SK-N-SH treated with all-trans-retinoic acid at 6 μM for 48 hours (cell line): Measurements from ENCODE around the gene GNAT2.

Experiments
- CSDC2 ChIP-seq: fragments of 250-450 bp; sonication (Bioruptor Pico); IDR thresholded peaks from 2 replicates; pipeline ENCODE4 v1.5.0; 2020; ENCODE audit warnings: mild to moderate bottlenecking, moderate library complexity
- OSR1 ChIP-seq: fragments of 250-450 bp; sonication (Bioruptor Pico); IDR thresholded peaks from 2 replicates; pipeline ENCODE4 v1.8.0; 2022; ENCODE audit warnings: moderate library complexity, mild to moderate bottlenecking, inconsistent platforms
- PATZ1 ChIP-seq: fragments of 250-450 bp; sonication (Bioruptor Pico); IDR thresholded peaks from 2 replicates; pipeline ENCODE4 v1.8.0; 2020; ENCODE audit warnings: mild to moderate bottlenecking, moderate library complexity, borderline replicate concordance
- RARB ChIP-seq: fragments of 250-450 bp; sonication (Bioruptor Pico); IDR thresholded peaks from 2 replicates; pipeline ENCODE4 v1.8.0; 2021; ENCODE audit warnings: mild to moderate bottlenecking, moderate library complexity
- SNAI2 ChIP-seq: fragments of 250-450 bp; sonication (Bioruptor Pico); IDR thresholded peaks from 2 replicates; pipeline ENCODE4 v1.5.0; 2020; ENCODE audit warnings: mild to moderate bottlenecking, moderate library complexity
- TOX ChIP-seq: fragments of 250-450 bp; sonication (Bioruptor Pico); IDR thresholded peaks from 2 replicates; pipeline ENCODE4 v1.8.0; 2021; ENCODE audit warnings: mild to moderate bottlenecking, moderate library complexity, borderline replicate concordance
- ZFP3 ChIP-seq: fragments of 250-450 bp; sonication (Bioruptor Pico); IDR thresholded peaks from 2 replicates; pipeline ENCODE4 v1.5.0; 2020; ENCODE audit warnings: mild to moderate bottlenecking, moderate library complexity
- ZFP30 ChIP-seq: fragments of 450-650 bp; formaldehyde crosslinking; IDR thresholded peaks from 2 replicates; pipeline ENCODE4 v1.5.0; 2022; ENCODE audit warnings: mild to moderate bottlenecking, moderate library complexity
- ZNF565 ChIP-seq: fragments of 450-650 bp; formaldehyde crosslinking; conservative IDR thresholded peaks from 2 replicates; pipeline ENCODE4 v1.5.0; 2020; ENCODE audit warnings: low read depth, mild to moderate bottlenecking, moderate library complexity
- ZNF70 ChIP-seq: fragments of 450-650 bp; formaldehyde crosslinking; IDR thresholded peaks from 2 replicates; pipeline ENCODE4 v1.5.0; 2020; ENCODE audit warnings: mild to moderate bottlenecking, moderate library complexity
- ZNF8 ChIP-seq: fragments of 450-650 bp; formaldehyde crosslinking; IDR thresholded peaks from 2 replicates; pipeline ENCODE4 v1.5.0; 2020; ENCODE audit warnings: mild to moderate bottlenecking, moderate library complexity
- TF ChIP-seq, protein P1 (sequence below): fragments of 250-450 bp; sonication (Bioruptor Pico); IDR thresholded peaks from 2 replicates; pipeline ENCODE4 v1.5.1; 2020; ENCODE audit warnings: low read depth, mild to moderate bottlenecking, moderate library complexity

DNA sequence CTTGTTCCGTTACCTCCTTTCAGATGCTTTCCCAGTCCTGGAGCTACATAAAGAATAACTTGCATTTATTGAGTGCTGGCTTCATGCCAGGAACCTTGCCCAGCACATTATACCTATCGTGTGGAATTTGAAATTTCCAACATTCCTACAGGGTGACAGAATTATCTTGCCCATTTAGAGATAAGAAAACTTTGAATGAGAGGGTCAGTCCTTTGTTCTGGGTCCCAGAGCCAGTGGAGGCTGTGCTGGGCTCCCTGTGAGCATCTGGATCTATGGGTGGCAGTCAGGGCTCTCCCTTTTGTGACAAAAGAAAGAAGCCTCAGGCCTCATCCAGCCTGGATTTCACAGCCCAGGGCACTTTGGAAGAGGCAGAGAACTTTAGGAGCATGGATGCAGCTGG lies 39.7 kb upstream of the GNAT2 start:
- TF ChIP-seq SNAI2 (CRISPR knock-in tag) (no peak), ZFP3 (CRISPR knock-in tag) (no peak), TOX (no peak), CSDC2 (CRISPR knock-in tag) (no peak), RARB (no peak), ZFP30 (CRISPR knock-in tag) (no peak), ZNF8 (CRISPR knock-in tag) (no peak), ZNF70 (no peak), PATZ1 (CRISPR knock-in tag) (no peak), OSR1 (CRISPR knock-in tag) (no peak), ZNF565 (CRISPR knock-in tag) (no peak)
- TF ChIP-seq, protein P1, sequence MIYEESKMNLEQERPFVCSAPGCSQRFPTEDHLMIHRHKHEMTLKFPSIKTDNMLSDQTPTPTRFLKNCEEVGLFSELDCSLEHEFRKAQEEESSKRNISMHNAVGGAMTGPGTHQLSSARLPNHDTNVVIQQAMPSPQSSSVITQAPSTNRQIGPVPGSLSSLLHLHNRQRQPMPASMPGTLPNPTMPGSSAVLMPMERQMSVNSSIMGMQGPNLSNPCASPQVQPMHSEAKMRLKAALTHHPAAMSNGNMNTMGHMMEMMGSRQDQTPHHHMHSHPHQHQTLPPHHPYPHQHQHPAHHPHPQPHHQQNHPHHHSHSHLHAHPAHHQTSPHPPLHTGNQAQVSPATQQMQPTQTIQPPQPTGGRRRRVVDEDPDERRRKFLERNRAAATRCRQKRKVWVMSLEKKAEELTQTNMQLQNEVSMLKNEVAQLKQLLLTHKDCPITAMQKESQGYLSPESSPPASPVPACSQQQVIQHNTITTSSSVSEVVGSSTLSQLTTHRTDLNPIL = no peak
